ENCODE data around the gene P3H2.
"Not testable (repeated sequence)": the region's sequence is repeated elsewhere in the genome, so short reads cannot be mapped to it uniquely, and the experiment has no call there.

The P3H2 gene

DNA sequence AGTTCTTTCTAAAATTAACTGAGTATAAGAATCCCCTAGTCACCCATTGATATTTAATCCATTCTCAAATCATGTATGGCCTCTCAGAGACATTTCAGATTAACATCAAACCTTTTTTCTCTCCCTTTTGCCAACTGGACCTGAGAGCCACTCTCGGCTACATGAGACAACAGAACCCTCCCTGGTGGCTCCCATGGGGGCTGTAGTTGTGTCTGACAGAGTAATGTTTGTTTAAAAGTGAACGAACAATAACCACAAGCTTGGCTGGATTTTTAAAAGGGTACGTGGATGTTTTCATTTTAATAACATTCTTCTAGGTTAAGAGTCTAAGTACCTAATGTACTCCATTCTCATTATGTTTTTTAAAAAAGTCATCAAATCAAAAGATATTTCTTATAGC is 37.1 kb downstream of the P3H2 start:
- no peak for FAIRE-seq

DNA sequence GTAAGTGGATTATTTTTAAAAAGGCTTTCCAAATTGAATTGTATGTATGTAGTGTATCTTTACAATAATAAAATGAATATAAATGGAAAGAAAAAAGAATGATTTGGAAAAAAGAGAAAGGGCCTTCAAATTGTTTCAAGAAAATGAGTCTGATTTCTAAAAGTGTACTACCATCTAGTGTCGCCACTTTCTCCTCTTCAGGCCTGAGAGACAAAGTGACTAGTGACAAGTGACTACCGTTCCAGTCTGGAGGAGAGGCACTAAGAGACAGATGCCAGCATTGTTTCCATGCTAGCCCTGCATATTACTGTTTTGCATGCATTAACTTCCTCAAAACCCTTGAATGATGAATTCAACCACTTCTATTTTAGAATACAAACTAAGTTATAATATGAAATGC is 39.3 kb downstream of the P3H2 start:
- no peak for FAIRE-seq

DNA sequence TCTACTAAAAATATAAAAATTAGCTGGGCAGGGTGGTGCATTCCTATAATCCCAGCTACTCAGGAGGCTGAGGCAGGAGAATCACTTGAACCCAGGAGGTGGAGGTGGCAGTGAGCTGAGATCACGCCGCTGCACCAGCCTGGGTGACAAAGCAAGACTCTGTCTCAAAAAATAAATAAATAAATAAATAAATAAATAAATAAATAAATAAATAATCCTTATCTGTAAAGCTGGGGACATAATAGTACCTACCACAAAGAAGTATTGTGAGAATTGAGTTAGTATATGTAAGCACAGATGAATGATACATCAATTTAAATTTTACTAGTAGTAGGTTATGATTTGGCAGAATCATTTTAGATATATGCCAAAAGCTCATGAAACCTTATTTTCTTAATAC is 41.5 kb downstream of the P3H2 start:
- FAIRE-seq: not testable (repeated sequence)

DNA sequence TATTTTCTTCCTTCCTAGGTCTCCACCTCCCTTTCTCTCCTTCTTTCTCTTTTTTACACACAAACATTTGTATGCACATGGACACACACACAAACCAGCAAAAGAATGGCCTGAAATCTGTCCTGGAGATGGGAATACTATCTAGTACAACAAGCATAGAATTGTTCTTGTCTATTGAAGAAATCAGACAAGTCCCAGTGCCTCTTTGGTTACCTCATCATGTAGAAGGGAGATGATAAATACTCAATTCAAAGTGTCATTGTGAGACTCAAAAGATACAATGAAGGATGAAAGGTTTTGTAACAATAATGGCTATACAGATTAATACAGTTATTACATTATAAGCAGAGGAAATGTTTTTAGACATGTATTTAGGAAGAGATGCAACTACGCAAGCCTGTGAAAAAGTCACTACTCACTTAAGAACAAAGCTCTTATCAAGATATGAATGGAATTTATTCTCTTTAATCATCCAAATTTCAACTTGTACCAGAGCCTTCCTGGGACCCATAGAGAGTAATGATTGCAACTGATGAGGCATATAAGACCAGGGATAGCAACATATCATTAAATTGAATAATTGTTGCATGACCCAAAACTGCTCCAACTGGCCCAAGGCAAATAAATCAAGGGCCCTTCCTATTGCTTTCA is 43.2 kb downstream of the P3H2 start:
- no peak for FAIRE-seq

- FAIRE-seq: no peak
These were observed 43.9 kb downstream of the P3H2 start for GRCh38 chr3:190076601-190077394.

GRCh38 chr3:190076136-190076535 is 44.6 kb downstream of the P3H2 start:
- FAIRE-seq: no peak

DNA sequence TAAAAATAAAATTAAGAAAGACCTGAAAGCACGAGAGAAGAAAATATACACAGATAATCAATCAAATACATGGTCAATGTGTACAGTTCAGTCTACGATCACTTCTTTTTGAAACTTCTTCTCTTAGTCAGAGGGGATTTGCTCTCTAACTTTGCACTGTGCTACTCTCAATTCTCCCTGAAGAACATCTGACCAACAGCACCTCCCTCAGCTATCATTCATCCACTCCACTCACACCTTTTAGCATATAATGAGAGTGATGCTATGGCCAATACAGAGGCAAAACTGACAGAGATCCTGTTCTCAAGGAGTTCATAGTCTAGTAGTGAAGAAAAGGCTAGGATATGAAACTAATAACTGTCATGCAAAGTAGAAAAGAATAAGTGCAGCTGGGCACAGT is 45.9 kb downstream of the P3H2 start:
- no peak for FAIRE-seq

- FAIRE-seq: no peak
These were observed 47.3 kb downstream of the P3H2 start for GRCh38 chr3:190073264-190074008.

DNA sequence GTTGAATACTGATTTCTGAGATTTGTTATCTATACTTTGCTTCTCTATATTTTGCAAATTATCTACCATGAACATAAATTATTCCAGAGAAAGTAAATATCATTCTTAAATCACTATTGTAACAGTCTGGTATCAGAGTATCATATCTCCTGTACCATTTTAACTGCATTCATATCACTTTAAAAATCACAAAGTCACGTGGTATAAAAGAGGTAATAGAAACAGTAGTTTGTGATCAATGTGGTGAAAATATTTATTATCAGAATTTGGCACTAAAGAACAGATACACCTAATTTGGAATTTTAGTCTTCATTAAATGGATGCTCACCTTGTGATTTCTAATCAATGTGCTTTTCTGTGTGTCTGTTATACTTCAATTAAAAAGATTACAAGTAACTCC is 47.8 kb downstream of the P3H2 start:
- no peak for FAIRE-seq

- not testable (repeated sequence) for FAIRE-seq
These were observed 48.8 kb downstream of the P3H2 start for GRCh38 chr3:190071921-190072320.

- FAIRE-seq: no peak
These were observed 49.9 kb downstream of the P3H2 start for GRCh38 chr3:190070622-190071347.

DNA sequence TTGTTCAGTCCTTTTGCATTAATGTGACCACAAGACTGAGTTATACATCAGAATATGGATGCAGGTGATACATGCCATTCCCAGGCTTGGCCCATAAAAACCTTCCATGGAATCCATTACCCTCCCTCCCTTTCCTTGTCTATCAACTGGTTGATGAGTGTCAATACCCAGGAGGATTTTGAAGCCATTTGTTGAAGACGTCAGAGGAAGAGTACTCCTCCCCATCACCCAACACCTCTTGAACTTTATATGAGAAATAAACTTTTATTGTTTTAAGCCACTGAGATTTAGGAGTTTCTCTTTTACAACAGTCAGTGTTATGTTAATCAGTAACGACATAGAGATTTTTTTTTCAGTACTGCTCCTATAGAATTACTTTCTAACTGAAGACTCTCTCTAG is 55.5 kb downstream of the P3H2 start:
- FAIRE-seq: no peak

GRCh38 chr3:190064659-190065058 is 56.0 kb downstream of the P3H2 start:
- FAIRE-seq: no peak

GRCh38 chr3:190064112-190064511 is 56.6 kb downstream of the P3H2 start:
- FAIRE-seq: no peak

- no peak for FAIRE-seq
These were observed 57.2 kb downstream of the P3H2 start for GRCh38 chr3:190063490-190063889.

- no peak for FAIRE-seq
These were observed 60.4 kb downstream of the P3H2 start for GRCh38 chr3:190060192-190060775.

DNA sequence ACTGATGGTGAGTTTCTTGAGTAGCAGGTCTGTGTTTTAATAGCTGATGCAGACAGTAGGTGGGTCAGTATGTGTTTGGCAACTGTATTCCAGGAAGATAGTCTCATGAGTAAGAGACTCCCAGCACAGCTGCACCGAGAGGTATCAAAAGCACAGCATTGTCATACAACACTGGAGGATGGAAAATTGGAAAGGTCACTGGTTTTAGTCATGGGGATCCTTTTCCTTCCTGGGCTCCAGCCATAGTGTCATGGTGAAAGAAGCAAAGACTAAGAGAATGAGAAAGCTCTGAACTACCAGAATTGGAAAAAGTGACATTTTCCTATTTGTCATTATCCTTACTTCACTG is 61.5 kb downstream of the P3H2 start:
- no peak for FAIRE-seq

DNA sequence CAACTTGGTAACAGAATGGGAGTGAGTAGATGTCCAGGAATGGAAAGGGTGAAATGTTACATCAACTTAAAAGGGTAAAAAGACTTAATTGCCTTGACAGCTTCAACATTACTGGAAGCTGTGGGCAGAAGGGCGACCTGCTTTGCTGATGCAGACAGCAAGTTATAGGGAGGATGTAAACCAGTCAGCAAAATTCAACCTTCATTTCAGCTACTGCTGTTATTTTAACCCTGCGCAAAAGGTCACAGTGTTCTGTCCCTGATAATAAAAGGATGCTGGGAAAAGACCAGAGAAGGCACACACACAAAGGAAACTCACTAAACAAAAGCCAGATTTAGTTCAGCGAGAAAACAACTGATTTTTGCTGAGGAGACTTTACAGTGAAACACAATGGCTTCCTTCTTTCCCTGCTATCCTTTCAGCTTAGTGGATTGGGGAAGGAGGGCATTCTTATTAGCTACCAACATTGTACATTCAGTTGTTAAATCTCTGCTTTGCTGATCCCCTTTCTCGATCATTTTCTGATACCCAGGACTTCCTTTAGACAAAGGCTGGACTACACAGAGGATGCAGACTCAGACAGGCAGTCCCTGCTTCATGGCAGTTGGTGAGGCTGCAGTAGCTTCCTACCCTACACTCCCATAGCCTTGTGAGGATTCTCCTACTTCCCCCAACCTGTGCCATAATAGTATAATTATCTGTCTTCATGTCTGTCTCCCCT is 62.0 kb downstream of the P3H2 start:
- no peak for FAIRE-seq

DNA sequence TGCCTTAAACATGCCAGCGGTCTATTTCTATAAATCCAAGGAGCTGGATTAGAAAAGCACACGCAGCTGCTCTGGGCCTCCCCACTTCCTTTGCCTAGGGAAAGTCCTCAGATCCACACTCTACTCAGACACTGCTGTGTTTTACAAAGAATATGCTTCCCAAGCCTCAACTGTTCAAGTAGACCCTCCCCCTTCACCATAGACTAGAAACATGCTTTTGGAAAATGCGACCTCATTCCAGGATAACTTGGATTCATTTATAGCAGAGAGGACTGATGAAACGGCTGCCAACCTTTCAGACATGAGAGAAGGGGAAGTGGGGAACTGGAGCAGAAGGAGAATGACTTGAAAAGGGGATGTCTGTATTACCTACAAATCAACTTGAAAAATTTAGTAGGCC is 64.0 kb downstream of the P3H2 start:
- FAIRE-seq: no peak

GRCh38 chr3:190055773-190056172 is 64.9 kb downstream of the P3H2 start:
- no peak for FAIRE-seq

DNA sequence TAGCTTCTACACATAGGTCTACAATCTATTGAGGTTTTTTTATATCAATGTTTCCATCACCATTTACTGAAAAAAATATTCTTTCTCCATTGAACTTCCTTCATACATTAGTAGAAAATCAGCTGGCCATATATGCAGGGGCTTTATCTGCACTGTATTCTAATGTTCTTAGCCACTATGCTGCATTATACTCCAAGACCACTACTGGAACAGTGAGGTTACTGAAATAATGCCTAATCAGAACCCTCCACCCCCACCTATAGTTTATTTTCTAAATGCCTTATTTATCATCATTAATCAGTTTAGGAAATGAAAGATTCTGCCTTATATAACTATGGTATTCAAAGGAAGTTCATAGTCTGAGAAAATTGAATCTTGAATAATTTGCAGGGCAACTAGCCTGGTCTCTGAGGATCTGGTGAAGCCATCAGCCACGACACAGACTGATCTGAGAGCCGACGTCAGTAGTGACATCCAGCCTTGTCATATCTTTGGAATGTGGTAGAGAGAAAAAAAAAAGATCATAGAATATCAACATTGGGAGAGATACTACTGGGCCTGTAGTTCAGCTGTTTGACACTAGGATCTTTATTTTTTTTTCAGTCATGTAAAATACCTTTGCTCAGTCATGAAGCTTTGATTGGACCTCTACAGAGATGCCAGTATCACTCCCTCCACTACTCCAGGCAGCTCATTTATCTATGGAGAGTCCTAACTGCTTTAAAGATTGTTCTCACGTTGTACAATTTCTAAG is 66.6 kb downstream of the P3H2 start:
- no peak for FAIRE-seq

- no peak for FAIRE-seq
These were observed 69.1 kb downstream of the P3H2 start for GRCh38 chr3:190051641-190052040.

All from TTC549 (cell line).